Measurements from ENCODE around the gene PLPP4.
A peak's percentile ranks its signal among the peaks of the same experiment; 100 is the strongest.

Gene PLPP4

DNA sequence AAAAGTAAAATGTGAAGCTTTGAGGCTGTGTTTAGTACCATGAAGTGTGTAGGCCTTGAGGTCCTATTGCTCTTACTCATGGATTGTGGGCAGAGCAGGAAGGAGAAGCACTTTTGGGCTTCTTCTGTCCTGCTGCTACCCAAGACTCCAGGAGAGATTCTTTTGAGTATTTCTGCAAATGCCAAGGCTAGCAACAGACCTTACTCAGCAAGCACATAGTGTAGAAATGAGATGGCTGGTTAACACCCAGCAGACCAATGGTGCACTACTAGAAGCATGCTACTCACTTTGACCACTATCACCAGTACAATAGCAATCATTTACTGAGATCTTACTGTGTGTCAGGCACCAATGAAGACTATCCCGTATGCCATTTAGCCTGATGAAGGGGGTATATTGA, 3.2 kb downstream of the PLPP4 start:
- no peak overlapping the region for H3K27ac ChIP-seq (ENCODE audit: low read length)
- H3K9me3 ChIP-seq (ENCODE audit: insufficient read depth, low read length), result no peaks in the 10 kb centered on the region
- H2AFZ ChIP-seq (ENCODE audit: low read depth, low read length), result no peak overlapping the region
- no peaks in the 10 kb centered on the region for H3K27me3 ChIP-seq (ENCODE audit: low read depth, low read length)
- no peak for TF ChIP-seq CTCF (IDR thresholded peaks at IDR 0.05; ENCODE audit: low read depth, low read length)
- TF ChIP-seq EZH2phosphoT487 (IDR thresholded peaks at IDR 0.05; ENCODE audit: low read depth), result no peak
- H3K36me3 ChIP-seq (replicated peaks; ENCODE audit: low read depth, low read length), result no peaks in the 10 kb centered on the region
- no peak overlapping the region for H3K4me3 ChIP-seq (ENCODE audit: low read length)
- H3K4me2 ChIP-seq (ENCODE audit: low read length), result no peak overlapping the region
- peaks cover 6% of the 10 kb centered on the region for H3K4me1 ChIP-seq (ENCODE audit: low read length)
- H3K79me2 ChIP-seq (ENCODE audit: low read length), result no peaks in the 10 kb centered on the region
- no peaks in the 10 kb centered on the region for H4K20me1 ChIP-seq (ENCODE audit: insufficient read depth, low read length)
- H3K9ac ChIP-seq (ENCODE audit: low read length), result no peak overlapping the region

GRCh38 chr10:120460776-120461175, 3.7 kb downstream of the PLPP4 start:
- H3K27me3 ChIP-seq (ENCODE audit: low read depth, low read length), result no peaks in the 10 kb centered on the region
- H3K36me3 ChIP-seq (replicated peaks; ENCODE audit: low read depth, low read length), result no peaks in the 10 kb centered on the region
- H3K9ac ChIP-seq (ENCODE audit: low read length), result no peak overlapping the region
- H3K4me3 ChIP-seq (ENCODE audit: low read length), result no peak overlapping the region
- H3K9me3 ChIP-seq (ENCODE audit: insufficient read depth, low read length), result no peaks in the 10 kb centered on the region
- H3K79me2 ChIP-seq (ENCODE audit: low read length), result no peaks in the 10 kb centered on the region
- peaks cover 12% of the 10 kb centered on the region for H3K4me1 ChIP-seq (ENCODE audit: low read length)
- no peaks in the 10 kb centered on the region for H4K20me1 ChIP-seq (ENCODE audit: insufficient read depth, low read length)
- no peak overlapping the region for H3K27ac ChIP-seq (ENCODE audit: low read length)
- H3K4me2 ChIP-seq (ENCODE audit: low read length), result no peak overlapping the region
- TF ChIP-seq EZH2phosphoT487 (IDR thresholded peaks at IDR 0.05; ENCODE audit: low read depth), result no peak
- no peak for TF ChIP-seq CTCF (IDR thresholded peaks at IDR 0.05; ENCODE audit: low read depth, low read length)
- no peak overlapping the region for H2AFZ ChIP-seq (ENCODE audit: low read depth, low read length)

GRCh38 chr10:120462018-120462682, 5.1 kb downstream of the PLPP4 start:
- Histone ChIP-seq H3K4me1 (ENCODE audit: low read length) (peaks cover 18% of the 10 kb centered on the region), H2AFZ (ENCODE audit: low read depth, low read length) (no peak overlapping the region), H3K27me3 (ENCODE audit: low read depth, low read length) (no peaks in the 10 kb centered on the region), H3K79me2 (ENCODE audit: low read length) (no peaks in the 10 kb centered on the region), H3K4me2 (ENCODE audit: low read length) (no peak overlapping the region), H3K36me3 (replicated peaks; ENCODE audit: low read depth, low read length) (no peaks in the 10 kb centered on the region), H3K9ac (ENCODE audit: low read length) (no peak overlapping the region), H4K20me1 (ENCODE audit: insufficient read depth, low read length) (no peaks in the 10 kb centered on the region), H3K9me3 (ENCODE audit: insufficient read depth, low read length) (no peaks in the 10 kb centered on the region), H3K4me3 (ENCODE audit: low read length) (no peak overlapping the region), H3K27ac (ENCODE audit: low read length) (no peak overlapping the region)
- no peak for TF ChIP-seq CTCF (IDR thresholded peaks at IDR 0.05; ENCODE audit: low read depth, low read length)
- TF ChIP-seq EZH2phosphoT487 (IDR thresholded peaks at IDR 0.05; ENCODE audit: low read depth), result no peak

DNA sequence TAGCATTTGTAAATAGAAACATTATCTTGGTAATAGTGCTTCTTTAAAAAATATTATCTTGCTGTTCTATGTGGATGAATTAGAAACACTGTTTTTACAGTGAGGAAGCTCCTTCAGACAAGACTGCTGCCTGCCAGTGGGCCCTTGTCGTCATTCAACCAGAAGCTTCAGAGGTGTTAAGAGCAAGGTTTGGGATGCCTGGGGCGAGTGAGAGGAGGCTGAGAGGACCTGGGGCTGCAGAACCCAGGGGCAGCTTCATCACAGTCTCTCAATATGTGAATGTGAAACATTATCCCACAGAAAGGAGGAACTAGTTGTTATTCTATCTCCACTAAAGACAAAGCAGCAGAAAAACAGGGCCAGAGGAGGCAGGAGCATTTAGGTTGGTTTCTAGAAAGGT, 8.1 kb downstream of the PLPP4 start:
- peak overlapping the region; percentile 29 for H3K4me2 ChIP-seq (ENCODE audit: low read length)
- no peaks in the 10 kb centered on the region for H4K20me1 ChIP-seq (ENCODE audit: insufficient read depth, low read length)
- H3K36me3 ChIP-seq (replicated peaks; ENCODE audit: low read depth, low read length), result no peaks in the 10 kb centered on the region
- H3K9me3 ChIP-seq (ENCODE audit: insufficient read depth, low read length), result 0 out of 2 replicates have a peak, but pooled peaks cover 4% of the 10 kb centered on the region
- no peaks in the 10 kb centered on the region for H3K79me2 ChIP-seq (ENCODE audit: low read length)
- no peak overlapping the region for H3K4me3 ChIP-seq (ENCODE audit: low read length)
- H3K4me1 ChIP-seq (ENCODE audit: low read length), result peaks cover 18% of the 10 kb centered on the region
- H3K27me3 ChIP-seq (ENCODE audit: low read depth, low read length), result no peaks in the 10 kb centered on the region
- H3K9ac ChIP-seq (ENCODE audit: low read length), result no peak overlapping the region
- H2AFZ ChIP-seq (ENCODE audit: low read depth, low read length), result no peak overlapping the region
- no peak for TF ChIP-seq EZH2phosphoT487 (IDR thresholded peaks at IDR 0.05; ENCODE audit: low read depth)
- no peak for TF ChIP-seq CTCF (IDR thresholded peaks at IDR 0.05; ENCODE audit: low read depth, low read length)
- peak overlapping the region; percentile 52 for H3K27ac ChIP-seq (ENCODE audit: low read length)

All from OCI-LY3 (cell line).